Osteoblast (primary cell): Measurements from ENCODE around the gene OR2B6. TPM values are rescaled to one million over a fixed set of nuclear protein-coding genes. Genes with fewer than 3 reads are reported as not detected.

Source experiments
- DNase-seq: peaks from one replicate; pipeline ENCODE4 v3.0.0; 2011; ENCODE audit warnings: low spot score, mixed read lengths; ENCODE audit not compliant: insufficient read length; ENCODE audit errors: missing footprints
- H2AFZ ChIP-seq: 2 replicates; pipeline ENCODE4 v1.6.0; 2011; ENCODE audit warnings: mild to moderate bottlenecking, low read length
- H3K27ac ChIP-seq: 2 replicates; pipeline ENCODE4 v1.5.1; 2011; ENCODE audit warnings: mild to moderate bottlenecking, low read depth, low read length, moderate library complexity
- H3K27me3 ChIP-seq: 2 replicates; pipeline ENCODE4 v1.6.0; 2012; ENCODE audit warnings: mild to moderate bottlenecking, control low read depth, inconsistent platforms, low read length, moderate library complexity; ENCODE audit not compliant: insufficient read depth
- H3K36me3 ChIP-seq: 2 replicates; pipeline ENCODE4 v1.5.1; 2011; ENCODE audit warnings: mild to moderate bottlenecking, low read length, control low read depth, moderate library complexity; ENCODE audit not compliant: insufficient read depth
- H3K4me1 ChIP-seq: 2 replicates; pipeline ENCODE4 v1.5.1; 2011; ENCODE audit warnings: mild to moderate bottlenecking, low read length, control low read depth, moderate library complexity; ENCODE audit not compliant: insufficient read depth
- H3K4me2 ChIP-seq: 2 replicates; pipeline ENCODE4 v1.6.0; 2011; ENCODE audit warnings: mild to moderate bottlenecking, low read length; ENCODE audit not compliant: insufficient read depth
- H3K4me3 ChIP-seq: fragments of 200-600 bp; sonication (generic); 3 replicates; pipeline ENCODE4 v1.5.1; 2012; ENCODE audit warnings: mild to moderate bottlenecking, low read length, inconsistent platforms; ENCODE audit not compliant: insufficient read depth
- H3K79me2 ChIP-seq: 2 replicates; pipeline ENCODE4 v1.6.0; 2012; ENCODE audit warnings: mild to moderate bottlenecking, low read length, control low read depth, inconsistent platforms; ENCODE audit not compliant: insufficient read depth
- H3K9me3 ChIP-seq: 2 replicates; pipeline ENCODE4 v1.5.1; 2011; ENCODE audit warnings: low read depth, low read length, control low read depth
- H4K20me1 ChIP-seq: 2 replicates; pipeline ENCODE4 v1.6.0; 2012; ENCODE audit warnings: mild to moderate bottlenecking, low read length, control low read depth; ENCODE audit not compliant: insufficient read depth
- total RNA-seq: library from RNA; depleted of rRNA; stranded (reverse); fragments of >200 nt; gene quantifications from 2 replicates; pipeline ENCODE4 v1.2.3, GENCODE V29; 2012
- TF ChIP-seq, protein P1 (sequence below): IDR thresholded peaks from 2 replicates; pipeline ENCODE4 v1.5.1; 2011; ENCODE audit warnings: mild to moderate bottlenecking, low read depth, low read length, moderate library complexity; ENCODE audit errors: extremely low read depth

The OR2B6 gene
- total RNA-seq, 1 donor: not detected

DNA sequence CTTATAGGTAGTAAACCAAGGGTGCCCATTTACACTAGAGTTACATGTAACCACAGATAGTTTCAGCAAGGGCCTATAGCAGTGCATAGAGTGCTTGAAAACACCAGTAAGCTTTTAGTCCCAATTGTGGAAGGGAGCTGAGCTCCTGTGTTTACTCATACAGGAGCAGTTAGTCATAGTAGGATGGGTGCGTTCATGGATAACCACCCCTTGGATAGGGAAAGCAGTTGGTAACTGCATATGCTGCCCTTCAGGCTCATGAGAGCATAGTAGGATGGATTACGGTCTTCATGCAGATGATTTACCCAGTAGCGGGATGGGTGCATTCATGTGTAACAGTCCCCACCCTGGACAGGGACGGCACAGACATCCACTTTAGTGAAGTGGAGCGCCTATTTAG, 45.1 kb downstream of the OR2B6 start:
- H3K4me1 ChIP-seq: no peaks in the 10 kb centered on the region
- H3K27me3 ChIP-seq: no peaks in the 10 kb centered on the region
- DNase-seq: no peak
- no peaks in the 10 kb centered on the region for H4K20me1 ChIP-seq
- H3K9me3 ChIP-seq: no peaks in the 10 kb centered on the region
- no peaks in the 10 kb centered on the region for H3K36me3 ChIP-seq
- no peak overlapping the region for H3K4me3 ChIP-seq
- no peak overlapping the region for H3K4me2 ChIP-seq
- H2AFZ ChIP-seq: no peak overlapping the region
- H3K27ac ChIP-seq: no peak overlapping the region
- no peaks in the 10 kb centered on the region for H3K79me2 ChIP-seq
- TF ChIP-seq, protein P1, sequence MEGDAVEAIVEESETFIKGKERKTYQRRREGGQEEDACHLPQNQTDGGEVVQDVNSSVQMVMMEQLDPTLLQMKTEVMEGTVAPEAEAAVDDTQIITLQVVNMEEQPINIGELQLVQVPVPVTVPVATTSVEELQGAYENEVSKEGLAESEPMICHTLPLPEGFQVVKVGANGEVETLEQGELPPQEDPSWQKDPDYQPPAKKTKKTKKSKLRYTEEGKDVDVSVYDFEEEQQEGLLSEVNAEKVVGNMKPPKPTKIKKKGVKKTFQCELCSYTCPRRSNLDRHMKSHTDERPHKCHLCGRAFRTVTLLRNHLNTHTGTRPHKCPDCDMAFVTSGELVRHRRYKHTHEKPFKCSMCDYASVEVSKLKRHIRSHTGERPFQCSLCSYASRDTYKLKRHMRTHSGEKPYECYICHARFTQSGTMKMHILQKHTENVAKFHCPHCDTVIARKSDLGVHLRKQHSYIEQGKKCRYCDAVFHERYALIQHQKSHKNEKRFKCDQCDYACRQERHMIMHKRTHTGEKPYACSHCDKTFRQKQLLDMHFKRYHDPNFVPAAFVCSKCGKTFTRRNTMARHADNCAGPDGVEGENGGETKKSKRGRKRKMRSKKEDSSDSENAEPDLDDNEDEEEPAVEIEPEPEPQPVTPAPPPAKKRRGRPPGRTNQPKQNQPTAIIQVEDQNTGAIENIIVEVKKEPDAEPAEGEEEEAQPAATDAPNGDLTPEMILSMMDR: no peak

DNA sequence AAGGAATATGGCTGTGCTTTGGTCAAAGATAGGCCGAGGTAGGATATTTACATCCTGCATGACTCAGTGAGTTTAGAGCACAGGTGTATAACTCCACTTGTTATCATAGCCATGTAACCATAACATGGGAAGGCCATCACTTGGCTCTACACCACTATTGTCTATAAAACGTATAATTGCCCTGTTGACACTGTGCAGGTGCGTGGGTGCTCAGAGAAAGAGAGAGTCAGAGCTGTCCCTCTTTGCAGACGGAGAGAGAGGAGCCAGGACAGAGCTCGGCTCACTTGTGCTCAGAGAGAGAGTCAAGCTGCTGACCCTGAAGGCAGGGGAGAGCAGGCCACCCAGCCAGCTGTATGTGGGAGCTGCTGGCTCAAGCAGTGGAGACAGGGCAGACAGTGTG, 46.0 kb downstream of the OR2B6 start:
- H3K9me3 ChIP-seq: no peaks in the 10 kb centered on the region
- H3K4me3 ChIP-seq: no peak overlapping the region
- no peaks in the 10 kb centered on the region for H4K20me1 ChIP-seq
- H3K27ac ChIP-seq: no peak overlapping the region
- no peaks in the 10 kb centered on the region for H3K36me3 ChIP-seq
- no peak for DNase-seq
- no peaks in the 10 kb centered on the region for H3K4me1 ChIP-seq
- H2AFZ ChIP-seq: no peak overlapping the region
- no peak overlapping the region for H3K4me2 ChIP-seq
- TF ChIP-seq, protein P1: no peak
- no peaks in the 10 kb centered on the region for H3K79me2 ChIP-seq
- H3K27me3 ChIP-seq: no peaks in the 10 kb centered on the region

DNA sequence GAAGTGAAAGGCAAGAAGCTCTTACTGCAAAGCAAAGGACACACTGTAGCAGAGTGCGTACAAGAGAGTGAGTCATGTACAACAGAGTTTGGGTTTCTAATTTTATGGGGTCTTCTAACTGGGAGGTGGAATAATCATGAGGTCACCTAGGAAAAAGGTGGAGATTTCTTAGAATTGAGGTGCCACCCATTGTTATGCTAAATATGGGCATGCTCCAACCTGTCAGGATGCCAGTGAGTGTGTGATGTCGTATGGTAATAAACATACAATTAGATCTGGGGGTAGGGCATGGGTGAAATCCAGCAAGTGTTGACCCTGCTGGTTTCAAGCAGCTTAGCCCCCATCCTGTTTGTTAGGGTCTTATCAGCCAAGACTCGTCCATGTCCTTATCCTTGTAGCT, 46.6 kb downstream of the OR2B6 start:
- TF ChIP-seq, protein P1: no peak
- no peak overlapping the region for H2AFZ ChIP-seq
- no peak overlapping the region for H3K4me2 ChIP-seq
- H3K9me3 ChIP-seq: no peaks in the 10 kb centered on the region
- DNase-seq: peak; percentile 19
- no peak overlapping the region for H3K27ac ChIP-seq
- no peaks in the 10 kb centered on the region for H4K20me1 ChIP-seq
- no peaks in the 10 kb centered on the region for H3K36me3 ChIP-seq
- no peaks in the 10 kb centered on the region for H3K79me2 ChIP-seq
- H3K27me3 ChIP-seq: no peaks in the 10 kb centered on the region
- no peaks in the 10 kb centered on the region for H3K4me1 ChIP-seq
- no peak overlapping the region for H3K4me3 ChIP-seq

DNA sequence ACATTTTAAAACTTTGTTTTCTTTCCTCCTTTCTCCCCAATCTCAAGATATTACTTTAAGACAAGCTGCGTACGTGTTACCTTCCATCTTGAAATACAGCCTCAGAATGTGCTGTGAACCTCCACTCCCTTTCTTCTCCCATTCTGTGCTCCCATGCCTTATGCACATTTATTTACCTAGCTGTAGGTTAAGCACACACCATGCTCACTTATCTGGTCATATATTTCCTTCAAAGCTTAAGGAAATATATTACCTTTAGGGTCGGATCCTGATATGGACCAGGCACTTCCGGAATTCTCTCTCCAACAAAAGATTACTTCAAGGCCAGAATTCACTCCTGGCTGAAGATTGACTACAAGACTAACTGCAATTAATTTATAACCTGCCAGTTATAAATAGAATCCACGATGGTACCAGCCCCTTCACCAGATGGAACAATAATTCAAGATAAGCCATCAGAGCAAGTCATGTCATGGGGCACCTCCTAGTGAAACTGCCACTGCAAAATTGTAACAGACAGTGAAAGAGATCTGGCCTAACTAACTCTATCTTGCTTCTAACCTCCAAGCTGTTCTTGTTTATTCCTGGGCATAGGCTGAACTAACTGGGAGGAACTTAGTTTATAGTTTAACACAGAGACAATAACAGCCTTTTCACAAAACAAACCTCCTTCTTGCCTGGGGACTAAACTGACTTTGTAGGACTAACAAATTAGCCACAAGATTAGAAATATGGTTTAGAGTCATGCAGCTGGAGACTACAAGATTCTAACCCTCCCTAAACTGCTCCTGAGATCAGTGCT, 47.5 kb downstream of the OR2B6 start:
- no peak overlapping the region for H2AFZ ChIP-seq
- no peak overlapping the region for H3K27ac ChIP-seq
- H4K20me1 ChIP-seq: no peaks in the 10 kb centered on the region
- no peak overlapping the region for H3K4me2 ChIP-seq
- H3K4me3 ChIP-seq: no peak overlapping the region
- TF ChIP-seq, protein P1: no peak
- no peaks in the 10 kb centered on the region for H3K4me1 ChIP-seq
- H3K79me2 ChIP-seq: no peaks in the 10 kb centered on the region
- H3K27me3 ChIP-seq: no peaks in the 10 kb centered on the region
- H3K36me3 ChIP-seq: no peaks in the 10 kb centered on the region
- no peaks in the 10 kb centered on the region for H3K9me3 ChIP-seq
- no peak for DNase-seq
